H1 (cell line): ENCODE data around the gene HFE. TPM values are rescaled to one million over a fixed set of nuclear protein-coding genes. Genes with fewer than 3 reads are reported as not detected.

ENCODE experiments used
- CTCF ChIA-PET: fragments of 300-600 bp; sonication (Branson Sonifier 250); formaldehyde crosslinking; loops from one replicate; lab custom pipeline; 2021; ENCODE audit not compliant: partially characterized antibody; lab: Charles Lee
- POLR2A ChIA-PET: fragments of 300-600 bp; sonication (Branson Sonifier 250); formaldehyde crosslinking; loops from one replicate; lab custom pipeline; 2021; ENCODE audit warnings: inconsistent platforms; ENCODE audit not compliant: partially characterized antibody; lab: Charles Lee
- DNase-seq, 2 experiments: peaks; one replicate each; pipeline versions ENCODE4 v3.0.0 to v3.0.0-alpha.2; 2010 to 2022; ENCODE audit warnings: low spot score in 2 of 2, low read depth in 1 of 2, mixed read lengths in 1 of 2
- FAIRE-seq: peaks from 2 replicates; lab custom pipeline; 2011; peaks lifted over from hg19 to GRCh38; lab: Jason Lieb, UNC
- H2AFZ ChIP-seq: 2 replicates; pipeline ENCODE4 v1.8.1; 2012; ENCODE audit warnings: low read length, inconsistent platforms
- H2AK5ac ChIP-seq: 2 replicates; pipeline ENCODE4 v1.6.1; 2013; ENCODE audit warnings: low read depth, low read length
- H2BK120ac ChIP-seq: replicated peaks from 2 replicates; pipeline ENCODE3; 2013; ENCODE audit warnings: low read depth, low read length, inconsistent platforms
- H2BK12ac ChIP-seq: 2 replicates; pipeline ENCODE4 v1.6.1; 2013; ENCODE audit warnings: low read depth, low read length
- H2BK15ac ChIP-seq: 2 replicates; pipeline ENCODE4 v1.6.1; 2013; ENCODE audit warnings: low read length
- H2BK20ac ChIP-seq: 2 replicates; pipeline ENCODE4 v1.6.1; 2013; ENCODE audit warnings: low read length
- H2BK5ac ChIP-seq: 2 replicates; pipeline ENCODE4 v1.6.1; 2013; ENCODE audit warnings: low read depth, low read length
- H3K14ac ChIP-seq: 2 replicates; pipeline ENCODE4 v1.6.1; 2013; ENCODE audit warnings: inconsistent platforms; ENCODE audit not compliant: insufficient read length
- H3K18ac ChIP-seq: 2 replicates; pipeline ENCODE4 v1.6.1; 2013; ENCODE audit warnings: low read length; ENCODE audit errors: extremely low read depth
- H3K23ac ChIP-seq: 2 replicates; pipeline ENCODE4 v1.6.1; 2013; ENCODE audit warnings: inconsistent platforms; ENCODE audit not compliant: insufficient read length
- H3K23me2 ChIP-seq: 2 replicates; pipeline ENCODE4 v1.6.1; 2013; ENCODE audit warnings: low read depth, low read length
- H3K27ac ChIP-seq: 2 replicates; pipeline ENCODE4 v1.6.1; 2011; ENCODE audit warnings: low read depth, low read length, inconsistent platforms
- H3K27me3 ChIP-seq, 4 experiments: replicated peaks in 1 of 4; 1 replicate in 1 of 4; 2 replicates in 3 of 4; pipeline versions ENCODE4 v1.6.1 to v1.8.1; 2011 to 2013; ENCODE audit warnings: low read length in 3 of 4, mild to moderate bottlenecking in 3 of 4, inconsistent platforms in 2 of 4, mixed read lengths in 2 of 4, moderate library complexity in 1 of 4; ENCODE audit not compliant: control insufficient read depth in 3 of 4, insufficient read depth in 3 of 4; ENCODE audit errors: extremely low read depth in 1 of 4
- H3K36me3 ChIP-seq, 4 experiments: 2 replicates each; pipeline versions ENCODE4 v1.6.1 to v1.8.1; 2011 to 2013; ENCODE audit warnings: mild to moderate bottlenecking in 4 of 4, low read length in 3 of 4, moderate library complexity in 2 of 4, control low read depth in 1 of 4, inconsistent platforms in 1 of 4; ENCODE audit not compliant: insufficient read depth in 4 of 4, control insufficient read depth in 2 of 4
- H3K4ac ChIP-seq: replicated peaks from 2 replicates; pipeline ENCODE3; 2013; ENCODE audit warnings: low read length, low read depth, mixed read lengths, inconsistent platforms; ENCODE audit not compliant: insufficient read length
- H3K4me1 ChIP-seq, 4 experiments: replicated peaks in 1 of 4; 1 replicate in 1 of 4; 2 replicates in 3 of 4; pipeline versions ENCODE4 v1.6.1 to v1.8.1; 2011 to 2013; ENCODE audit warnings: low read length in 3 of 4, inconsistent platforms in 2 of 4, mixed read lengths in 1 of 4; ENCODE audit not compliant: insufficient read depth in 4 of 4, control insufficient read depth in 3 of 4
- H3K4me2 ChIP-seq, 2 experiments: 2 replicates each; pipeline versions ENCODE4 v1.6.1 to v1.8.1; 2011 to 2013; ENCODE audit warnings: low read depth in 2 of 2, low read length in 2 of 2, control low read depth in 1 of 2, inconsistent platforms in 1 of 2, mild to moderate bottlenecking in 1 of 2; ENCODE audit not compliant: insufficient read depth in 1 of 2
- H3K4me3 ChIP-seq, 4 experiments: fragments of 200-600, 300-600 bp in 1 of 4; sonication (generic), shearing (Covaris generic), sonication (Bioruptor Twin) in 1 of 4; 2 replicates each; pipeline versions ENCODE4 v1.5.1 to v1.8.1; 2011 to 2016; ENCODE audit warnings: low read length in 4 of 4, low read depth in 3 of 4, control low read depth in 2 of 4, inconsistent platforms in 2 of 4, mild to moderate bottlenecking in 2 of 4, mixed read lengths in 1 of 4, moderate library complexity in 1 of 4; ENCODE audit not compliant: insufficient read depth in 2 of 4; ENCODE audit errors: extremely low read depth in 1 of 4
- H3K56ac ChIP-seq: replicated peaks from 2 replicates; pipeline ENCODE3; 2013; ENCODE audit warnings: low read depth, mild to moderate bottlenecking, mixed read lengths, low read length, inconsistent platforms; ENCODE audit not compliant: insufficient read length
- H3K79me1 ChIP-seq: 2 replicates; pipeline ENCODE4 v1.6.1; 2013; ENCODE audit warnings: low read depth, low read length, control low read depth
- H3K79me2 ChIP-seq, 2 experiments: 2 replicates each; pipeline versions ENCODE4 v1.6.1 to v1.8.1; 2012 to 2013; ENCODE audit warnings: low read length in 2 of 2, mild to moderate bottlenecking in 2 of 2, inconsistent platforms in 1 of 2; ENCODE audit not compliant: insufficient read depth in 2 of 2, control insufficient read depth in 1 of 2
- H3K9ac ChIP-seq, 4 experiments: replicated peaks in 1 of 4; 1 replicate in 1 of 4; 2 replicates in 3 of 4; pipeline versions ENCODE4 v1.6.1 to v1.8.1; 2011 to 2013; ENCODE audit warnings: low read depth in 3 of 4, low read length in 3 of 4, control low read depth in 2 of 4, mild to moderate bottlenecking in 2 of 4, moderate library complexity in 2 of 4, inconsistent platforms in 1 of 4; ENCODE audit errors: extremely low read depth in 1 of 4
- H3K9me3 ChIP-seq, 2 experiments: 2 replicates each; pipeline versions ENCODE4 v1.6.1 to v1.8.1; 2012 to 2013; ENCODE audit warnings: mild to moderate bottlenecking in 2 of 2, moderate library complexity in 2 of 2, control low read depth in 1 of 2, inconsistent platforms in 1 of 2, low read depth in 1 of 2, low read length in 1 of 2, mixed read lengths in 1 of 2; ENCODE audit not compliant: insufficient read depth in 2 of 2
- H4K20me1 ChIP-seq, 2 experiments: replicated peaks in 1 of 2; 2 replicates each; pipeline versions ENCODE3 to v1.8.1; 2011 to 2013; ENCODE audit warnings: inconsistent platforms in 2 of 2, low read length in 2 of 2, mild to moderate bottlenecking in 1 of 2; ENCODE audit not compliant: insufficient read depth in 2 of 2, control insufficient read depth in 1 of 2
- H4K5ac ChIP-seq: 2 replicates; pipeline ENCODE4 v1.6.1; 2013; ENCODE audit warnings: low read length, low read depth, mixed read lengths, inconsistent platforms; ENCODE audit not compliant: insufficient read length
- H4K8ac ChIP-seq: 2 replicates; pipeline ENCODE4 v1.8.0; 2013; ENCODE audit warnings: mild to moderate bottlenecking, moderate library complexity, low read length, inconsistent platforms; ENCODE audit not compliant: insufficient read depth; ENCODE audit errors: extremely low read depth
- H4K91ac ChIP-seq: replicated peaks from 2 replicates; pipeline ENCODE3; 2013; ENCODE audit warnings: low read length, mixed read lengths, inconsistent platforms; ENCODE audit not compliant: insufficient read length
- BCL11A ChIP-seq, 2 experiments: IDR thresholded peaks; one replicate each; pipeline ENCODE4 v1.6.1; 2011; ENCODE audit warnings: low read depth in 2 of 2, low read length in 2 of 2, mild to moderate bottlenecking in 2 of 2
- CBX8 ChIP-seq: fragments of 300-800, 300-1000 bp; sonication (generic); IDR thresholded peaks from 2 replicates; pipeline ENCODE4 v1.7.1; 2016; ENCODE audit warnings: low read depth, low read length, borderline replicate concordance
- CHD2 ChIP-seq: IDR thresholded peaks from 2 replicates; pipeline ENCODE4 v1.6.1; 2012; ENCODE audit warnings: low read length, improper control_type of control experiment
- CREB1 ChIP-seq: IDR thresholded peaks from 2 replicates; pipeline ENCODE4 v1.6.1; 2012; ENCODE audit warnings: inconsistent platforms
- GTF2F1 ChIP-seq: IDR thresholded peaks from 2 replicates; pipeline ENCODE4 v1.6.1; 2012; ENCODE audit warnings: low read depth, low read length, improper control_type of control experiment, borderline replicate concordance
- KDM4A ChIP-seq: IDR thresholded peaks from one replicate; pipeline ENCODE4 v1.7.1; 2012; ENCODE audit warnings: low read depth, mild to moderate bottlenecking, moderate library complexity, low read length, inconsistent platforms; ENCODE audit not compliant: severe bottlenecking
- NANOG ChIP-seq: IDR thresholded peaks from 2 replicates; pipeline ENCODE4 v1.6.1; 2011; ENCODE audit warnings: low read length, low read depth, mild to moderate bottlenecking, inconsistent platforms; ENCODE audit not compliant: insufficient read depth, poor library complexity, severe bottlenecking
- SIX5 ChIP-seq: IDR thresholded peaks from 2 replicates; pipeline ENCODE4 v1.6.1; 2011; ENCODE audit warnings: mild to moderate bottlenecking, low read depth, low read length
- SP1 ChIP-seq: IDR thresholded peaks from 2 replicates; pipeline ENCODE4 v1.6.1; 2011; ENCODE audit warnings: low read depth, low read length
- SUZ12 ChIP-seq: fragments of 200-600 bp; sonication (generic); IDR thresholded peaks from 2 replicates; pipeline ENCODE4 v1.6.1; 2012; ENCODE audit warnings: mild to moderate bottlenecking, inconsistent platforms, low read length, moderate library complexity, mixed read lengths
- WGBS, 2 experiments: shearing (Covaris generic) in 1 of 2; methylation state at CpG; one replicate each; pipeline versions ENCODE4 v1.1.6 to v1.1.7; 2013 to 2015; ENCODE audit warnings: low lambda C conversion rate in 2 of 2, mixed read lengths in 2 of 2, inconsistent platforms in 1 of 2, low coverage in 1 of 2, missing lambda C conversion rate in 1 of 2; ENCODE audit not compliant: insufficient replicate concordance in 2 of 2, insufficient coverage in 1 of 2, insufficient read length in 1 of 2; ENCODE audit errors: extremely low coverage in 1 of 2, missing lambda C conversion rate in 1 of 2; 5-methylcytosine and 5-hydroxymethylcytosine counted together
- polyA plus RNA-seq, 7 experiments: library from polyadenylated mRNA; depleted of rRNA in 3 of 7; stranded (reverse) in 5 of 7; unstranded in 2 of 7; fragments of >200 nt in 5 of 7; fragments of 200-250 nt in 2 of 7; gene quantifications; 1 replicate in 5 of 7; 2 replicates in 1 of 7; 4 replicates in 1 of 7; pipeline versions ENCODE4 v1.2.1 to v1.2.3, GENCODE V29; 2011 to 2013; ENCODE audit warnings: missing spikeins in 2 of 7, mixed read lengths in 2 of 7
- total RNA-seq: library from RNA; stranded (reverse); fragmentation: NEBNext Ultra II Directional; extraction: Animal tissue kit (Norgen Biotek cat#: 25700); gene quantifications from 2 replicates; pipeline ENCODE4 v1.2.1, GENCODE V29; 2021

Gene HFE
- total and polyA plus RNA-seq, 2 of the 8 experiments (the other 6 are each of a cell fraction or from before 2014, with no cell fraction given): 1.6 to 2.0 TPM

DNA sequence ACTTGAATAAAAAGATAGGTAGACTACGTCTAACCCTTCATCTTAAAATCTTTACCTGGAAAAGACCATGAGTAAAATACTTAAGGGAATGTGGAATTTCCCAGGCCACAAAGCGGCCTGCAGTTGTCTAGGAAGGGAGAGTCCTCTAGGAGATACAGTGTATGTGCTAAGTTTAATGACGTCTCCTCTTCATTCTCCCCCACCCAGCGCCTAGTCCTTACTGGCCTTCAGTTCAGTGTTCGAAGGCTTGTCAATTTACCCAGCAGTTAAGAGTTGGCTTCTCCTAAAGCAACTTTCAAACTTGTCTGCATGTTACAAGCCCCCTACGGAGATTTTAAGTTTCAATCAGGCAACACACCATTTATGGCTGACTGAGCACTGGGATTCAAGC is 35.2 kb downstream of the HFE start:
- 36% methylated on average over 6 of the region's 6 CpGs; no CpG with 5 or more reads in 1 of the 2 experiments for WGBS, 2 experiments
- H4K5ac ChIP-seq: peak overlapping the region; percentile 94
- peak overlapping the region; percentile 82 to 100 (median 98) for H3K4me3 ChIP-seq
- TF ChIP-seq SP1: no peak
- TF ChIP-seq CHD2: no peak
- no peak for TF ChIP-seq KDM4A
- no peak for TF ChIP-seq GTF2F1
- no peak for TF ChIP-seq BCL11A (IDR thresholded peaks at IDR 0.05; ENCODE audit: low read depth in 2 of 2, low read length in 2 of 2)
- TF ChIP-seq SIX5: no peak
- TF ChIP-seq CREB1: no peak
- no peak for TF ChIP-seq SUZ12
- TF ChIP-seq NANOG: no peak
- no peak for TF ChIP-seq CBX8
- peak overlapping the region; percentile 91 for H2BK5ac ChIP-seq
- DNase-seq (peak in 1 of 2 experiments; percentile 56), FAIRE-seq (no peak)
- H3K23ac ChIP-seq: no peak overlapping the region
- peak overlapping the region; percentile 76 for H2BK120ac ChIP-seq
- H3K4me1 ChIP-seq: peaks cover 1 to 9% (median 4%) of the 10 kb centered on the region in 4 experiments; a peak in 4 of 7 replicates
- H3K79me2 ChIP-seq: peaks cover 0 to 33% of the 10 kb centered on the region in 2 experiments; a peak in 3 of 4 replicates
- no peaks in the 10 kb centered on the region for H3K79me1 ChIP-seq
- H3K56ac ChIP-seq: peak overlapping the region; percentile 62
- H3K36me3 ChIP-seq: no peaks in the 10 kb centered on the region
- H3K14ac ChIP-seq: no peak overlapping the region
- CTCF ChIA-PET: no interaction called here
- no peaks in the 10 kb centered on the region; the same call in 1 of the 2 replicates for H3K23me2 ChIP-seq
- H4K91ac ChIP-seq: peak overlapping the region; percentile 59
- H2BK20ac ChIP-seq: no peak overlapping the region
- no peak overlapping the region for H4K8ac ChIP-seq
- H3K18ac ChIP-seq: no peak overlapping the region; the same call in 1 of the 2 replicates
- peak overlapping the region; percentile 71 to 80 for H3K4me2 ChIP-seq
- H2BK12ac ChIP-seq: peak overlapping the region; percentile 53; the same call in 1 of the 2 replicates
- H2AFZ ChIP-seq: no peak overlapping the region
- peaks cover 7 to 13% of the 10 kb centered on the region in 2 experiments for H4K20me1 ChIP-seq
- peak overlapping the region in 2 of 4 experiments; percentile 49 to 55; a peak in 4 of 7 replicates for H3K9ac ChIP-seq
- peak overlapping the region; percentile 91 for H3K27ac ChIP-seq
- no peak overlapping the region for H2BK15ac ChIP-seq
- no peak overlapping the region for H3K4ac ChIP-seq
- H2AK5ac ChIP-seq: no peak overlapping the region; the same call in 1 of the 2 replicates
- H3K9me3 ChIP-seq: no peaks in the 10 kb centered on the region
- H3K27me3 ChIP-seq: no peaks in the 10 kb centered on the region
- POLR2A ChIA-PET: interaction anchor here (1.0 to 17.3 kb wide), 34 partner anchors 8 to 1771 kb away, joined by 3 to 1244 read pairs (median 49); partner anchors contain the start of gene HFE
